Superior temporal gyrus (tissue), 1 donor: ENCODE measurements around the gene MAGEA9B.
A peak's percentile ranks its signal among the peaks of the same experiment; 100 is the strongest.
"Not testable (repeated sequence)": the region's sequence is repeated elsewhere in the genome, so short reads cannot be mapped to it uniquely, and the experiment has no call there.

Experiments used
- DNase-seq: peaks from one replicate; pipeline ENCODE4 v3.0.0-alpha.2; 2016; ENCODE audit errors: extremely low spot score

The MAGEA9B gene

DNA sequence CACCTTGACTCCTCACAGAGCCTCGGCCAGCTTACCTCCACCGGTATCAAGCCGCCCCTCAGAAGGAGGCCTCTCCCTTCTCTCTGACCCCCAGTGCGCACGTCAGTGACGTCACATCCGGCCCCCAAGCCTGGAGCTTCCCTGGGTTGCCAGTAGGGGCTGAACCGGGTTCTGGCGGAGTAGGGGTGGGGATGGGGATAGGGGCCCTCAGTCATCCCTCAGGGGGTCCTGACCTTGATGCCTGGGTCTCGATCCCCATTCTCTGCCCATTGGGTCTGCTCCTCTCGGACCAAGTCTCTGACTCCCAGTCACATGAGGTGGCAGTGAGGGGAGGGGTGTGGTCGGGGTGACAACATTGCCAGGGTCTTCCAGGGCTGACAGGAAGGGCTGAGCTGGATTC is at the start of gene MAGEA9B:
Gene MAGEA9B, minus strand, starts transcription at position 101 of the 400 bp plus-strand sequence. CDS start 4,280 bp downstream, outside the sequence.
- DNase-seq, result not testable (repeated sequence)

- DNase-seq, result no peak
Measured at GRCh38 chrX:149633511-149633910, 46.3 kb upstream of the MAGEA9B start.

DNA sequence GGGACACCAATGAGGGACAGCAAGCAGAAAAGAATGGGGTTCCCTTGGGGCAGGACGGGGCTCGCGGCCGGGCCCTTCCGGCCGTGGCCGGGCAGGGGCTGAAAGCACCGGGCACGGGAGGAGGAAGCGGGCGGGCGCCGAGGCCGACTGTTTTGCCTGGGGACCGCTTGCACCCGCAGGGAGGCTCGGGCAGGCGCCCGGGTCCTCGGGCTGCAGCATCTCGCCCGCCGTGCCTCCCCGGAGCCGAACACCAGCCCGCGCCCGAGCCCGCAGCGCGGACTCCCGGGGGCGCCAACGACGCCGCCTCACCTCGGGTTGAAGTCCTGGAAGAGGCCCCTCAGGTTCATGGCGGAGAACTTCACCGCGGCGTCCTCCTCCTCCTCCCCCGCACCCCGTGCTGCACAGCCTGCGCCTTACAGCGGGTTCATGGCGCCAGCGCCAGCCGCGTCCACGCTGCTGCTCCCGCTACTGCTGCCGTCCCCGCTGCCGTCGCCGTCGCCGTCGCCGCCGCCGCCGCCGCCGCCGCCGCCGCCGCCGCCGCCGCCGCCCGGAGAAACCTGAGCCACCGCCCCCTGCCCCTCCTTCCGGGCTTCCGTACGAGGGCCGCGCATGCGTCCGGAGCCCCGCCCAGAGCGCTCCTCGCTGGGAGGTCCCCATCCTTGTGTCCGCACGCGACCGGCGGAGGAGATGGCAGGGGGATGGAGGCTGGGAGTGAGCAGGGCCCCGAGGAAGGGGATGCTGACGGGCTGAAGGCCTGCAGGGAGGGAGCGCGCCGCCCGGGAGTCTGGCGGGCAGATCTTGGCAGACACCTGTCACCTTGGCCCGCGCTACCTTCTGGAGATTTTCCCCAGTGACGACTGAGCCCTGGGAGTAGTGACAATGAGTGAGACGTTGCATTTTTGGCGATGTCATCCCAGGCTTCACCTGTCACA is 44.2 kb upstream of the MAGEA9B start, which contains the start of gene TMEM185A:
Gene TMEM185A, minus strand, starts transcription at position 559 of the 932 bp plus-strand sequence. Its CDS starts 212 bp downstream, at position 347.
- peak; percentile 36 for DNase-seq

- peak; percentile 10 for DNase-seq
Measured at GRCh38 chrX:149630681-149631233, 43.5 kb upstream of the MAGEA9B start.

DNA sequence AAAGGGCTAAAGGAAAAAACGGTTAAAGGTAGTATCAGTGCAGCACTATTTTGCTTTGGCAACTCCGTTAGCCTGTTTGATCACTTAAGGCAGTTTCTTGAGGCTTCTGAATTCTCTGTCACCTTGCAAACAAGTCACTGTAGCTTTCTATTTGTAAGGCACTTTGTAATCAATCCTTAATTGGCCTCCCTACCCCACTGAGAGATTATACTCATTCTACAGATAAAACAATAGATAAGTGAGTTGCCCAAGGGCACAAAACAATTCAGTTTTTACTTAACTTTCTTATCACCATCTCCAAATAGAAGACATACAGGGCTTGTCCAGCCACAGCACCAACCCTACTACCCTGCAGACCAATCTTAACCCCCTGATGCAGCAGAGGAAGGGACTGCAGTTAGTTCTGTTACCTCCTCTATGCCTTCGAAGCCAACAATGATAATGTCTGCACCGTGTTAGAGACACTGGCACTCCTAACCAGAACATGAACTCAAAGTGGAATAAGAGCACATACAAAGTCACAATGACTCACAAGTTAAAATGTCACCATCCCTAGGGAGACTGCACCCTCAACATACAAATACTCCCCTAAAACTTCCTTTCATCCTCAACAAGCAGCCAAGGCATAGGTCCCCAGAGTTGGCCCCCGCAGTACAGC is 42.6 kb upstream of the MAGEA9B start:
- DNase-seq, result no peak

DNA sequence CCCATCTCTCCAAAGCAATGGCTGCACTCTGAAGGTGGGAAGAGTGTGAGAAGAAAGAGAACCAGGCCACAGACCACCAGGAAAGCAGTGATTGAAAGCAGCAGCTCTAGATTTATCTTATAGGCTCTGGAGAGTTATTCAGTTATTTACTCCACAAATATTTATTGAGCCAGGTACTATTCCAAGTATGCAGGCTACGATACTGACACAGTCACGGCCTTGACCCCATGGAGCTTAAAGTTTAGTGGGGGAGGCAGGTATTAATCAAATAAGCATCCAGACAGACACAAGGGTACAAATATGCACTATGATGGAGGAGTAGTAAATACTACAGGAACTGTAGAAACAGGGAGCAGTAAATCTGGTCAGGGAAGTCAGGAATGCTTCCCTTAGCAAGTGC is 41.5 kb upstream of the MAGEA9B start:
- DNase-seq, result no peak

GRCh38 chrX:149628280-149628679 is 41.0 kb upstream of the MAGEA9B start:
- DNase-seq, result no peak

GRCh38 chrX:149626829-149627228 is 39.6 kb upstream of the MAGEA9B start:
- DNase-seq, result not testable (repeated sequence)

DNA sequence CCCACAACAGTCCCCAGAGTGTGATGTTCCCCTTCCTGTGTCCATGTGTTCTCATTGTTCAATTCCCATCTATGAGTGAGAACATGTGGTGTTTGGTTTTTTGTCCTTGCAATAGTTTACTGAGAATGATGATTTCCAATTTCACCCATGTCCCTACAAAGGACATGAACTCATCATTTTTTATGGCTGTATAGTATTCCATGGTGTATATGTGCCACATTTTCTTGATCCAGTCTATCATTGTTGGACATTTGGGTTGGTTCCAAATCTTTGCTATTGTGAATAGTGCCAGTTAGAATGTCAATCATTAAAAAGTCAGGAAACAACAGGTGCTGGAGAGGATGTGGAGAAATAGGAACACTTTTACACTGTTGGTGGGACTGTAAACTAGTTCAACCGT is 32.4 kb upstream of the MAGEA9B start:
- not testable (repeated sequence) for DNase-seq

- no peak for DNase-seq
Measured at GRCh38 chrX:149618871-149619270, 31.6 kb upstream of the MAGEA9B start.

GRCh38 chrX:149611623-149612175 is 24.4 kb upstream of the MAGEA9B start:
- DNase-seq, result no peak

DNA sequence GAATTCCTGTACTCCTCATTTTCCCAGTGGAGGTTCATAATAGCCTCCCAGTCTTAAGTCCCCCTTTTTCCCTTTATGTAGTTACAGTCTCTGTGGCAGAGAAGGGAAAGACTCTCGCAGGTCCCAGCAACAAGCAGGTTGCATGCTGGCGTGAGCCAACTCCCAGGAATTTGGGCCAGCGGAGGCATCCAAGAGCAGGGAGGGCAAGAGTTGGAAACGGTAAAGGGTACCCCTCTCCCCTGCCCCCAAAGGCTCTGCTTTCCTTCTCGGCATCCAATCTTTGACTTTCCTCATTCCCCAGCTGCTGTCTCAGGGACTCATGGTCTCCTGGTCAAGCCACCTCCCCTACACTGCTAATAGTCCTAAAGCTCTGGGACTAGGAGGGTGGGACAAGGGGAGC is 23.3 kb upstream of the MAGEA9B start:
- DNase-seq, result no peak

GRCh38 chrX:149607699-149608098 is 20.4 kb upstream of the MAGEA9B start:
- no peak for DNase-seq

DNA sequence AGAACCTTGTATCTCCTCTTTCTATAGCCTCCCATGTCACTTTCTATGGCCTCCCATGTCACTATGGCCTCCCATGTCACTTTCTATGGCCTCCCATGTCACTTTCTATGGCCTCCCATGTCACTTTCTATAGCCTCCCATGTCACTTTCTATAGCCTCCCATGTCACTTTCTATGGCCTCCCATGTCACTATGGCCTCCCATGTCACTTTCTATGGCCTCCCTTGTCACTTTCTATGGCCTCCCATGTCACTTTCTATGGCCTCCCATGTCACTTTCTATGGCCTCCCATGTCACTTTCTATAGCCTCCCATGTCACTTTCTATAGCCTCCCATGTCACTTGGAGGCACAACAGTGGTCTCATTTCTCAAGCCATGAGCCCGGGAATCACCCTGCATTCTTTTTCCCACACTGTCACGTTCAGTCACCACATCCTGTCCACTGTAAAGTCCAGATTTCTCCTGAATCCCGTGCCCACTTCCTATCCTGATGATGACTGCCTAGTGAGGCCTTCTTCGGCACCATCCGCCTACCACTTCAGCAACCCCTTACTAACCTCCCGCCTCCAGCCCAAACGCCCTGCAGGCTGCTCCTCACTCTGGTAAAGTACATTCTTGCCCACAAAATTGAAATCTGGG is 18.1 kb upstream of the MAGEA9B start:
- DNase-seq, result not testable (repeated sequence)

DNA sequence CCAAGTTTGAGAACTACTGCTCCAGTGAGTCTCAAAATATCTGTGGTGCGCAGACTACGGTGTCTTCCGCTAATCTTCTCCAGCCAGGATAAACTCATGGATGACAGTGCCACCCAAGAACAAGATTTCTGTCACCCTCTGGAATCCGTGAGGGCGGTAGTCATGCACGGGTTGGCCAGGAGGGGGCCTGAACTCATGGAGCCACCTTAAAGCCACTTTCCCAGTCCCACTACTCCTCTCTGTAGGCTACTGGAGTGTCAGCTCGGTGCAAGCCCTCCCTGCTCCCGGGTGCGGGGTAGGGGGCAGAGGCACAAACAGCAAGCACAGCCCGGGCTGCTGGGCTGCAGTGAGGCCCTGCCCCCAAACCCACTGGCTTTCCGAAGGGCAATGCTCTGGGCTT is 11.3 kb upstream of the MAGEA9B start:
- not testable (repeated sequence) for DNase-seq

DNA sequence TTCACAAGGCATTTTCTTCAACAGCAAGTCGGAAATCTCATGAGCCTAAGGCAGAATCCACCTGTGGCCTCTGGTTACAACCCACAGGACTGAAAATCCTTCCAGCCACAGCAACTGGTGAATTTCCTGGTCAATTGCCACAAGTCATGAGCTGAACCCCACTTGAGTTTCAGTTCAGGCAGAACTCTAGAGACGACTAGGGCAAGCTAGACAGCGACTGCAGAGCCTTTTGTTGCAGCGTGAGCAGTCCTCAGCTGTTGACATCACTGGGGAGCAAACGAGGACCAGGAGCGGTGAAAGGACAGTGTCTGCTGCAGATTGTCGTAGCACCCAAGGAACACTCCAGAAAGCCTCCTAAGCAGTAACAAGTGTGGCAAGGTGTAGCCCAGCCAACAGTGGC is 8.7 kb upstream of the MAGEA9B start:
- not testable (repeated sequence) for DNase-seq

DNA sequence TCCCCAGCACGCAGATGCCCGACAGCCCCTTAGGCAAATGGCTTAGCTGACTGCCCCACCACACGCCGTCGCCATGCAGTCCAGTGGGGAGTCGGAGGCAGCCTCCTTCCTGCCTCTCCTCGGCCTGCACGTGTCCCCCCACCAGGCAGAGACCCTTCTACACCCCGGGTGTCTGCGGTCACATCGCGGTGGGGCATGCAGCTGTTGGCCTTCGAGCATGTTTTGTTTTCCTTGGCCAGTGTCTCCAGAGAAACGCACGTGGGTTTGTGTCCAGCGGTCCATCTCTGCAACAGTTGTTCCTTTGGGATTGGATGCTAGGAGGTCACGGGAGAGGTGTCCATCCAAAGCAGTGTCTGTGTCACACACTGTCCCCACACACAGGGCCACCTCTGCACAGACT is 8.0 kb upstream of the MAGEA9B start, which contains the start of gene HSFX2:
Gene HSFX2, minus strand, starts transcription at position 101 of the 400 bp plus-strand sequence. CDS start 614 bp downstream, outside the sequence.
- not testable (repeated sequence) for DNase-seq

- DNase-seq, result not testable (repeated sequence)
Measured at GRCh38 chrX:149590993-149591392, 3.7 kb upstream of the MAGEA9B start.

GRCh38 chrX:149585631-149586030 is 1.6 kb downstream of the MAGEA9B start:
- not testable (repeated sequence) for DNase-seq

GRCh38 chrX:149573456-149573855 is 13.8 kb downstream of the MAGEA9B start:
- DNase-seq, result not testable (repeated sequence)

DNA sequence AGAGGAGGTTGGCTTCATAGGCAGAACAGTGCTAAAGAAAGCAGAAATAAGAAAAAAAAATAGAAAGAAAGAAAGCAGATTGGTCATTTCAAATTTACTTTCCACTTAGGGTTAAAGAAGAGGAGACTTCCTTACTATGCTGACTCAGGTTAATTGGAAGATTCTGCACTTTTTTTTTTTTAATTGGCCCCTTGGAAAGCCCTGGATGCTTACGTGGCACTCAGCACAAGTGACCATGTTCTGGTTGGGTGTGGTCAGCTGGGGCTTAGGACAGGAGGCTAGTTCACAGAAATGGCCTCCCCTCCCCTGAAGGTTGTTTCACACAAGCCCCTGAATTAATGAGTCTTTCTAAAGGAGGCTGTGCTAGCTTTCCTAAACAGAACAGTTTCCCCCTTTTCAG is 14.5 kb downstream of the MAGEA9B start:
- no peak for DNase-seq
